ENCODE measurements around the gene CLOCK.

DNA sequence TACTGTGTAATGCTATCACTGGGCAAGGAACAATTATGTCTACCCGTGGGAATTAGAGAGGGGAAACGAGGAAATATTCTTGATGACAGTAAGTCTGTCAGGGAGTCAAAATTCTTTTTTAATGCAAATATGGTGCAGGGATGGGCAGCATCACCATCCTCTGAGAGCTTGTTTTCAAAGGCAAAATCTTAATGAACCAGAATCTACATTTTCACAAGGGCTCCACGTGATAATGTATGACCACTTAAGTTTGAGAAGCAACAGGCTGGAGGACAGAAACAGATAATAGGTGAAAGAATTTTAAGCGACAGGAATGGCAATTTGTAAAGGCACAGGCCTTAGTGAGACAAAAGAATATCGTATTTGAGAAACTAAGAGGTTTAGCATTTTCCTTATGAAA lies 63.4 kb downstream of the CLOCK start:
- TF ChIP-seq, protein P1, sequence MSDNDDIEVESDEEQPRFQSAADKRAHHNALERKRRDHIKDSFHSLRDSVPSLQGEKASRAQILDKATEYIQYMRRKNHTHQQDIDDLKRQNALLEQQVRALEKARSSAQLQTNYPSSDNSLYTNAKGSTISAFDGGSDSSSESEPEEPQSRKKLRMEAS (IDR thresholded peaks at IDR 0.05; ENCODE audit: low read depth) = no peak
- TF ChIP-seq POLR2AphosphoS5 (IDR thresholded peaks at IDR 0.05; ENCODE audit: low read depth, low read length) (no peak), SIN3A (IDR thresholded peaks at IDR 0.05; ENCODE audit: borderline replicate concordance, low read depth, low read length) (no peak), RFX5 (IDR thresholded peaks at IDR 0.05; ENCODE audit: low read length) (no peak)
- TF ChIP-seq, protein P2, sequence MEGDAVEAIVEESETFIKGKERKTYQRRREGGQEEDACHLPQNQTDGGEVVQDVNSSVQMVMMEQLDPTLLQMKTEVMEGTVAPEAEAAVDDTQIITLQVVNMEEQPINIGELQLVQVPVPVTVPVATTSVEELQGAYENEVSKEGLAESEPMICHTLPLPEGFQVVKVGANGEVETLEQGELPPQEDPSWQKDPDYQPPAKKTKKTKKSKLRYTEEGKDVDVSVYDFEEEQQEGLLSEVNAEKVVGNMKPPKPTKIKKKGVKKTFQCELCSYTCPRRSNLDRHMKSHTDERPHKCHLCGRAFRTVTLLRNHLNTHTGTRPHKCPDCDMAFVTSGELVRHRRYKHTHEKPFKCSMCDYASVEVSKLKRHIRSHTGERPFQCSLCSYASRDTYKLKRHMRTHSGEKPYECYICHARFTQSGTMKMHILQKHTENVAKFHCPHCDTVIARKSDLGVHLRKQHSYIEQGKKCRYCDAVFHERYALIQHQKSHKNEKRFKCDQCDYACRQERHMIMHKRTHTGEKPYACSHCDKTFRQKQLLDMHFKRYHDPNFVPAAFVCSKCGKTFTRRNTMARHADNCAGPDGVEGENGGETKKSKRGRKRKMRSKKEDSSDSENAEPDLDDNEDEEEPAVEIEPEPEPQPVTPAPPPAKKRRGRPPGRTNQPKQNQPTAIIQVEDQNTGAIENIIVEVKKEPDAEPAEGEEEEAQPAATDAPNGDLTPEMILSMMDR (IDR thresholded peaks at IDR 0.05) = no peak
